Measurements from ENCODE around the gene SHD.

The SHD gene

DNA sequence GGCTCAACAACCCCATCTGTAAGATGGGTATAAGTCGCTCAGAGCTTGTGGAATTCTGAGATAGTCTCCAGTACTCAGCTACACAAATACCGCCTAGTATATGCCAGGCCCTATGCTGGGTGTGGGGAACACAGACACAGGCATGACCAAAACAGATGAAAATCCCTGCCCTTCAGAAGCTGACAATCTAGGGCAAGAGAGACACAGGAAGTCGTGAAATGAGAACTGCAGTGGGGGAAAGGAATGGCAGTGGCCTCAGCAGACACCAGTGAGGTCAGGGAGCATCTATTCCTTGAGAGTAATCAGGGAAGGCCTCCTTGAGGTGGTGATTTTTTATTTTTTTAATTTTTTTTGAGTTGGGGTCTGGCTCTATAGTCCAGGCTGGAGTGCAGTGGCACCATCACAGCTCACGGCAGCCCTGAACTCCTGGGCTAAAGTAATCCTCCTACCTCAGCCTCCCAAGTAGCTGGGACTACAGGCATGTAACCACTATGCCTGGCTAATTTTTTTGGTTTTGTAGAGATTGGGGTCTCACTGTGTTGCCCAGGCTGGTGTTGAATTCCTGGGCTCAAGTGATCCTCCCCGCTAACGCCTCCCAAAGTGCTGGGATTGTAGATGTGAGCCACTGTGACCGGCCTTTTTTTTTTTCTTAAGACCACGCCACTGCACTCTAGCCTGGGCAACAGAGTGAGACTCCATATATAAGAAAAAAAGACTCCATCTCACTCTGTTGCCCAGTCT is 19.9 kb downstream of the SHD start:
- TF ChIP-seq, protein P1, sequence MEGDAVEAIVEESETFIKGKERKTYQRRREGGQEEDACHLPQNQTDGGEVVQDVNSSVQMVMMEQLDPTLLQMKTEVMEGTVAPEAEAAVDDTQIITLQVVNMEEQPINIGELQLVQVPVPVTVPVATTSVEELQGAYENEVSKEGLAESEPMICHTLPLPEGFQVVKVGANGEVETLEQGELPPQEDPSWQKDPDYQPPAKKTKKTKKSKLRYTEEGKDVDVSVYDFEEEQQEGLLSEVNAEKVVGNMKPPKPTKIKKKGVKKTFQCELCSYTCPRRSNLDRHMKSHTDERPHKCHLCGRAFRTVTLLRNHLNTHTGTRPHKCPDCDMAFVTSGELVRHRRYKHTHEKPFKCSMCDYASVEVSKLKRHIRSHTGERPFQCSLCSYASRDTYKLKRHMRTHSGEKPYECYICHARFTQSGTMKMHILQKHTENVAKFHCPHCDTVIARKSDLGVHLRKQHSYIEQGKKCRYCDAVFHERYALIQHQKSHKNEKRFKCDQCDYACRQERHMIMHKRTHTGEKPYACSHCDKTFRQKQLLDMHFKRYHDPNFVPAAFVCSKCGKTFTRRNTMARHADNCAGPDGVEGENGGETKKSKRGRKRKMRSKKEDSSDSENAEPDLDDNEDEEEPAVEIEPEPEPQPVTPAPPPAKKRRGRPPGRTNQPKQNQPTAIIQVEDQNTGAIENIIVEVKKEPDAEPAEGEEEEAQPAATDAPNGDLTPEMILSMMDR (conservative IDR thresholded peaks at IDR 0.05): no peak
- H3K27ac ChIP-seq: no peak overlapping the region

DNA sequence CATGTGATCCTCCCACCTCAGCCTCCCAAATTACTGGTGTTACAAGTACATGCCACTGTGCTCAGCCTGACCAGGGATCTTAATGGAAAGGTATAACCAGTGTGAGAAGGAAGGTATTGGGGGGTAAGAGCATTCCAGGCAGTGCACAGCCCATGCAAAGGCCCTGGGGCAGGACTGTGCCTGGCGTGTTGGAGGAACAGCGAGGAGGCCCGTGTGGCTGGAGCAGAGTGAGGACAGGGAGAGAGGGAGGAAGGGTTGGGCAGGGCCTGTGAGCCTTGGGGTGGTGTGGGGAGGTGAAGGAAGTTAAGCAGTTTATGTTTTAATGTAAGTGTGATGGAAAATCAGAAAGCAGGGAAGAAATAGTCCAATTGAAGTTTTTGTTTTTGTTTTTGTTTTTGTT is 21.5 kb downstream of the SHD start:
- no peak overlapping the region for H3K27ac ChIP-seq
- TF ChIP-seq, protein P1 (conservative IDR thresholded peaks at IDR 0.05): no peak

DNA sequence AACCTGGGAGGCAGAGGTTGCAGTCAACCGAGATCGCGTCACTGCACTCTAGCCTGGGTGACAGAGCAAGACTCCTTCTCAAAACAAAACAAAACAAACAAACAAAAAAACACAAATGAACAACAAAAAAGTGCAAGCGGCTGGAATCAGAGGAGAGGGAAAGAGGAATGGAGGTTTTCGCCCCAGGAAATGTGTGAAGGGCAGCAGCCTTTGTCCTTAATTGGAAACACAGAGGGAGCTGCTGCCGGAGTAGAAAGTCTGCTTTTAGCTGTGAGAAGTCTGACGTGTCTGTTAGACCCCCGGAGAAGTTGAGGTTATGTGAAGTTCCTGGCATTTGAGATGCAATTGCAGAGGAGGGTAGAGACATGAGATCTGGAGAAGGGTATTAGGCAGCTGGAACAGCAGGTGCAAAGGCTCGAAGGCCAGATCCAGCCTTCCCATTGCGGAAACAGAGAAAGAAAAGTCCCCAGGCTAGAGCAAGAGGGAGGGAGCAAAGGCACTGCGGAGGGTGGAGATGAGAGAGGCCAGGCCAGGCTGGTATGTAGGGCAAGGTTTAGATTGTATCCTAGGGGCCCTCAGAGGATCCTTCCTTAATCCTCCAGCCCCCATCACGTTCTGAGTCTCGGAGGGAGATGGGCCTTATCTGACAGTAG is 22.6 kb downstream of the SHD start:
- no peak overlapping the region for H3K27ac ChIP-seq
- TF ChIP-seq, protein P1 (conservative IDR thresholded peaks at IDR 0.05): no peak

DNA sequence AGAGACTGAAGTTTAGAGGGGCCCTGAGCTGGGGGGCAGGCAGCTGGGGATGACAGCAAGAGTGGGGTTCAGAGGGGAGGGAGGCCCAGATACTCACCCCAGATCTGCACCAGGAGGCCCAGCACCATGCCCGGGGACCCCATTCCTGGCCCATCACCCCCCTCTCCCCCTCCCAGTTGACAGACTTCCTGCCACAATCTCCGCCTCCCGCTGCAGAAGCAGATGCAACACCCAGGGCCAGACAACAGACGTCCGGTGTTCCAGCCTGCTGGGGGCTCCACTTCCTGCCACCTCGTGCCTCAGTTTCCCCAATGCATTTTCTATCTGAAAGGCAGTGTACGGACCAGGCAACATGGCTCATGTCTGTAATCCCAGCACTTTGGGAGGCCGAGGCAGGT is 23.2 kb downstream of the SHD start, which contains the start of gene TMIGD2:
TSS of gene TMIGD2 (minus strand) at position 147 of the 398 bp plus-strand sequence. CDS start at position 143, 4 bp downstream.
- TF ChIP-seq, protein P1 (conservative IDR thresholded peaks at IDR 0.05): no peak
- no peak within 1 kb of the TSS for H3K27ac ChIP-seq

DNA sequence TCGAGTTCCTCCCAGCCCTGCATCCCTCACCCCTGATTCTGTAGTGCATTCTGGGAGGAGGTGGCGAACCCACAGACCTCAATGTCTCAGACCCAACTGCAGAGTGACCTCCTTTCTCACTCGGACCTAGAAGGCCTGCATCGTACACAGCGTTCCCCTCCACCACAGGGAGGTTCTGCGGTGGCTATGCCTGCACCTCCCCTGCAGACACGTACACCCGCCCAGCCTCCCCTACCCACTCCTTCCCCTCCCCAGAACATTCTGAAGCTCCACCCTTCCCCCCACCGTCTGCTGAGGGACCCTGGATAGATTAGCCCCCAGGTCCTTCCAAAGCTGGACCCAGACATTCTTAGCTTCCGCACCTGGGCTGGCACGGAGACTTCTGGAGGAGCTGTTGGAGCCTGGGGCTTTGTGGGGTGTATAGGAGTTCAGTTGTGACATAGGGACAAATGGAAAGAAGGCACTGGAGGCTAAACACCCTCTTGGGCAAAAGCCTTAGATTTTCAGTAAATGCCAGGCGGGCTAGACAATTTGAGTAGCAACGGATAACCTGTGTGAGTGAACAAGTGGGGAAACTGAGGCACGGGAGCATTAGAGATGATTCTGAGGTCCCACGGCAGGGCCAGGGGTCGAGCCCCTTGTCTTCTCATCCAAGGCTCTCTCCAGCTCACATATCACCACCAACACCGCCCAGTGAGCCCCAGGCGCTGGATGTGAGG is 24.9 kb downstream of the SHD start:
- TF ChIP-seq, protein P1 (conservative IDR thresholded peaks at IDR 0.05): no peak
- no peak overlapping the region for H3K27ac ChIP-seq

DNA sequence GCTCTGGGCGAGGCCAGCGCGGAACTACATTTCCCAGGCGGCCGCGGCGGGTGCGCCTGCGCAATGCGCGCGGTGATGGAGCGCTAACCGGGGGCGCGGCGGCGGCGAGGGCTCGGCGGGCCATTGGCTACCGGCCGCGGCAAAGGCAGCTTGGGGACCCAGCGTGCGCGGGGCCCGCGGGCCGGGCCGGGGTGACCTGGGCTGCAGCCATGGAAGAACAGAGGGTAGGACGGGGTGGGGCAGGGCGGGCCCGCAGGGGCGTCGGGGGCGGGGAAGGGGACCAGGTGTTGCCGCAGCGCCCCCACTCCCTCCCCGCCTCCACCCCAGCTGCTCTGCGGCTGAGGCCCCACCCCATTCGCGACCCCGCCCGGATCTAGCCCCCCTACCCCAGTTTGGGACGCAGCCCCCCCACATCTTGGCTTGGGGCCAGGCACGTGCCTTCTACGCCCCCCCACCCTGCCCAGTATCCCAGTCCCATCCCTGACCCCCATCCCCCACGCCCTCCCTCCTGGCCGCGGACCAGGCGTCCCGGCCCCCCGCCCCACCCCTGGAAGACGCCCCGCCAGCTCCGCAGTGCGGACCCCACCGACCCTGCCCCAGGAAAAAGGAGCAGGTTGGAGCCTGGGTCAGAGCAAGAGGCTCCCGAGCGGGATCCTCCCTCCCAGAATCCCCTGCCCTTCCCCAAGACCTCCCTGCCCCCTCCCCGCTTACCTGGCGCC is 25.6 kb downstream of the SHD start, which contains the start of gene FSD1:
TSS of gene FSD1 (plus strand) at position 61 of the 719 bp plus-strand sequence. CDS start at position 210, 149 bp downstream.
- no peak within 1 kb of the TSS; the same call in 1 of the 2 replicates for H3K27ac ChIP-seq
- TF ChIP-seq, protein P1 (conservative IDR thresholded peaks at IDR 0.05): no peak

Data from VCaP (cell line).